Gastrocnemius medialis (tissue), 4 donors: ENCODE results near the gene TMEM209.

Experiments
- CTCF ChIP-seq, 5 experiments: fragments of 450-650 bp in 3 of 5; fragments of 200-600 bp in 2 of 5; sonication (generic) in 2 of 5; IDR thresholded peaks in 4 of 5; conservative IDR thresholded peaks in 1 of 5; 1 replicate in 4 of 5; 2 replicates in 1 of 5; pipeline ENCODE4 v1.5.1; 2016 to 2019; ENCODE audit warnings: antibody characterized with exemption in 5 of 5, mild to moderate bottlenecking in 3 of 5, moderate library complexity in 3 of 5
- POLR2A ChIP-seq, 2 donors: fragments of 450-650 bp; IDR thresholded peaks; one replicate each; pipeline ENCODE4 v1.6.1; 2017; ENCODE audit warnings: antibody characterized with exemption in 2 of 2, mild to moderate bottlenecking in 2 of 2, moderate library complexity in 2 of 2

- TF ChIP-seq CTCF (IDR thresholded peaks at IDR 0.05 in 4 of 5, conservative IDR thresholded peaks at IDR 0.05 in 1 of 5): no peak
- no peak for TF ChIP-seq POLR2A (IDR thresholded peaks at IDR 0.05)
Measured at GRCh38 chr7:130131964-130132875, 73.0 kb downstream of the TMEM209 start.
